Fibroblast of villous mesenchyme (primary cell): Measurements from ENCODE around the gene COL4A1. TPM values are rescaled to one million over a fixed set of nuclear protein-coding genes. Genes with fewer than 3 reads are reported as not detected.

ENCODE experiments used
- DNase-seq: peaks from one replicate; pipeline ENCODE4 v3.0.0-alpha.2; 2010; ENCODE audit warnings: low read depth
- H3K4me3 ChIP-seq: 2 replicates; pipeline ENCODE4 v1.5.1; 2011; ENCODE audit warnings: low read depth, mild to moderate bottlenecking, low read length
- small RNA-seq: library from RNA; depleted of rRNA; stranded (forward); fragments of <200 nt; gene quantifications from one replicate; pipeline ENCODE3, GENCODE V24; 2012
- total RNA-seq: library from RNA; depleted of rRNA; stranded (reverse); fragments of >200 nt; gene quantifications from 2 replicates; pipeline ENCODE4 v1.2.3, GENCODE V29; 2012
- TF ChIP-seq, protein P1 (sequence below): IDR thresholded peaks from 2 replicates; pipeline ENCODE4 v1.5.1; 2012; ENCODE audit warnings: low read depth, mild to moderate bottlenecking, low read length; ENCODE audit not compliant: insufficient read depth

The COL4A1 gene
- total RNA-seq, 1 donor, result 1,391 TPM

DNA sequence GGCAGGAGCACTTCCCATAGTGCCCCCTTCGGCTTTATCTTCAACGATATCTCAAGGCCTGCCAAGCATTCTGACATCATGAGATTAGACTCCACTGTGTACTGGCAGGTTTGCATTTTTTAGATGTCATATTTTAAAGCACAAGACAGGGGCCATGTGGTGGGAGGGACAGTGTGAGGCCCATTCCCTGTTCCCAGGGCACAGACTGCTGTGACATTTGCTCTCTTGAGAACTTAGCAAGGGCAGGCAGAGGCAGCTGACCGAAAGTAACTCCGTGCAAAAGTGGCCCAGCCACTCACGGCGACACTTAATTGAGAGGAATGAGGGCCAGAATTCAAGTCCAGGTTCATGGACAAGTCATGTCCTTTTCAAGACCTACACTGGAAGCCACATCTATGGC, 201.8 kb downstream of the COL4A1 start:
- no peak for DNase-seq
- no peak overlapping the region for H3K4me3 ChIP-seq
- TF ChIP-seq, protein P1, sequence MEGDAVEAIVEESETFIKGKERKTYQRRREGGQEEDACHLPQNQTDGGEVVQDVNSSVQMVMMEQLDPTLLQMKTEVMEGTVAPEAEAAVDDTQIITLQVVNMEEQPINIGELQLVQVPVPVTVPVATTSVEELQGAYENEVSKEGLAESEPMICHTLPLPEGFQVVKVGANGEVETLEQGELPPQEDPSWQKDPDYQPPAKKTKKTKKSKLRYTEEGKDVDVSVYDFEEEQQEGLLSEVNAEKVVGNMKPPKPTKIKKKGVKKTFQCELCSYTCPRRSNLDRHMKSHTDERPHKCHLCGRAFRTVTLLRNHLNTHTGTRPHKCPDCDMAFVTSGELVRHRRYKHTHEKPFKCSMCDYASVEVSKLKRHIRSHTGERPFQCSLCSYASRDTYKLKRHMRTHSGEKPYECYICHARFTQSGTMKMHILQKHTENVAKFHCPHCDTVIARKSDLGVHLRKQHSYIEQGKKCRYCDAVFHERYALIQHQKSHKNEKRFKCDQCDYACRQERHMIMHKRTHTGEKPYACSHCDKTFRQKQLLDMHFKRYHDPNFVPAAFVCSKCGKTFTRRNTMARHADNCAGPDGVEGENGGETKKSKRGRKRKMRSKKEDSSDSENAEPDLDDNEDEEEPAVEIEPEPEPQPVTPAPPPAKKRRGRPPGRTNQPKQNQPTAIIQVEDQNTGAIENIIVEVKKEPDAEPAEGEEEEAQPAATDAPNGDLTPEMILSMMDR, result no peak

DNA sequence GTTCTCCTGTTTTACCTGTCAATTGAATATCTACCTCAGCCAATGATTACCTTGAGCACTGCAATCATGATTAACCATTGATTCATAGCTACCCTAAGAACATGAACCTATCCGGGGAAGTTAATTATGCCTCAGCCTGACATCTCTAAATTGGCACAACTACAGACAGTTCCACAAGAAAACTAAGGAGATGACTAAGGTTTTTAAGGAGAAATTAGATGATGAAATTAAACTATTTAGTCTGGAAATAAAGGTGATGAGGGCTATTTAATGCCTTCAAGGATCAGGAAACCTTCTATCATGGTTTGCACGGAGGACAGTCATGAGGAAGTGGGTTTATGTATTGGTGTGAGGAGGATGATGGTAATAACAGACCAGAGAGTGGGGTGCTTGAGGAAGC, 203.4 kb downstream of the COL4A1 start:
- no peak overlapping the region for H3K4me3 ChIP-seq
- no peak for DNase-seq
- TF ChIP-seq, protein P1, result no peak

DNA sequence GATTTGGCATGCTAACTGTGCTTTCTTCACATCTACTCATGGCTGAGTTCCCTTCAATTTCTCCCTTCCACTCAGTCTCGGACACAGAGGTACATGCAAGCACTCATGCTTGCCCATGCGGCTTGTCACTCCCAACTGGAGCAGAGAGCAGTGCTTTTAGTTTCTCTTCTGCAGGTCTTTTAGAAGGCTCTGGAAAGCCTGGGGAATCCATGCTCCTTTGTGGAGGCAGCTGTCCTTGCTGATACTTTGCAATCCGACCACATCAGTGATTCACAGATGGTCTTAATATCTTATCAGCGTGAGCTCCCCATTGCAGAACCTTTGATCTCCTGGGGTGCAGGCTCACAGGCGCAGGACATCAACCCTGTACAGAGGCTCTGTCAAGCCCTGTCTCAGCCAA, 203.9 kb downstream of the COL4A1 start:
- peak; percentile 62 for DNase-seq
- no peak overlapping the region for H3K4me3 ChIP-seq
- TF ChIP-seq, protein P1, result no peak

DNA sequence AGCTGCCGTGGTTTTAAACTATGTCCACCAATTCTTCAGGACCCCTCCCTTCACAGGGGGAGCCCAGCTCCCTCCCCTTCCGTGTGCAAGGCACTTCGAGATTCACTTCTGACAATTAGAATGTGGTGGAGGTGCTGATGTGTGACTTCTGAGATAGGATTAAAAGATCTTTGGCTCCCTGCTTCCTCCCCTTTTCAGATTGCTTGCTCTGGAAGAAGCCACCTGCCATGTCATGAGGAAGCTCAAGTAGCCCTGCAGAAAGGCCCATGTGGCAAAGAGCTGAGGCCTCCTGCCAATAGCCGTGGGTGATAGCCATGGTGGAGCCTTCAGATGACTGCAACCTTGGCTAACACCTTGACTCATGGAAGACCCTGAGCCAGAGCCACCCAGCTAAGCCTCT, 204.9 kb downstream of the COL4A1 start:
- TF ChIP-seq, protein P1, result no peak
- no peak overlapping the region for H3K4me3 ChIP-seq
- no peak for DNase-seq

DNA sequence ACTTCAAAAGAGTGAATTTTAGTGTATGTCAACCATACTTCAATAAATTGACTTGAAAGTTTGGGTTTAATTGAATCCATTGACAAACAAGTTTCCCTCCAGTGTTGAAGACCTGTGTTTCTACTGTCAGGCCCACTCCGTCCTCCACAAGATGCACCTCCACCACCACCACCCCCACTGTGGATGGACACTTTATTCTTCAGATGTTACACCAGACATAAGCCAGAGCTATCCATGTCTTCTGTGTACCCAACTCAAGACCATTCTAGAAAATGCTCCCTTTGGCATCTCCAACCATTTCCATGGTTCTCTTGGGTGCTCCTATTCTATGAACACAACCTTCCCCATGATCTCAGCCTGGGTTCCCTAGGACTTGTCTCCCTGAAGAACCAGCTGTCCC, 207.0 kb downstream of the COL4A1 start:
- TF ChIP-seq, protein P1, result no peak
- H3K4me3 ChIP-seq, result no peak overlapping the region

More for the DNA sequence above, 207.0 kb downstream of the COL4A1 start:
- DNase-seq, result no peak

Small RNA genes lying within 50 kb of the gene (small RNA-seq; reads per million reads assigned to genes)
- not detected for gene MIR8073

Other genes with a start within 250 kb of the COL4A1 start
- 756 and 1,116 TPM in 2 replicates for gene COL4A2, start 127 bp upstream of the COL4A1 start, total RNA-seq